ENCODE data around the gene R3HCC1L.

Gene R3HCC1L

DNA sequence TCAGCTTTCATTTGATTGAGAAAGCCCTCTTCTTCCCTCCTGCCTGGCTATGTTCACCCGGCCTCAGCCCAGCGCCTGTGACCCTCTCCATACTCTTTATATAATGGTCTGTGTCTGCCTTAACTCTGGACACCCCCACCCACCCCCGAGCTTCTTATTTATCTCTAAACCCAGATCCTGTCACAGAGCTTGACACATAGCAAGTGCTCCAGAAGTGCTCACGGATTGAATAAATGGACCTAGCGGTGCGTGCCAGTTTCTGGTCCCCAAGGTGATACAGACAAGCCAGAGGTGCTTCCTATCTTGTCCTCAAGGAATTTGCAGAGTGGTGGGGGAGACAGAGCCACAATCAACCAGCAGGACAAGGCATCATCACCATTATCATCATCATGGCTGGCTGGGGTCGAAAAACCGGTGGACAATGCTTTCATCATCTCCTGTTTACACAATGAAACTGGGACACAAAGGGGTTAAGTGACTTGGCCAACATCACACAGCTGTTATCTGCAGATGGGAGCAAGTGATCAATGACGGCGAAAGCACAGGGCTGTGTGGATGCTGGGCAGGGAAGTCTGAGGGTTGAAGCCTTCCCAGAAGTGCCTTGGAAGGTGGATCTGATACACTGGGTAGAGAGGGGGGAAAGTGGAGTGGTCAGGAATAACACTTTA lies 135.8 kb downstream of the R3HCC1L start:
- no peak for DNase-seq (ENCODE audit: low read depth, low spot score)
- no peak overlapping the region for H3K27ac ChIP-seq

DNA sequence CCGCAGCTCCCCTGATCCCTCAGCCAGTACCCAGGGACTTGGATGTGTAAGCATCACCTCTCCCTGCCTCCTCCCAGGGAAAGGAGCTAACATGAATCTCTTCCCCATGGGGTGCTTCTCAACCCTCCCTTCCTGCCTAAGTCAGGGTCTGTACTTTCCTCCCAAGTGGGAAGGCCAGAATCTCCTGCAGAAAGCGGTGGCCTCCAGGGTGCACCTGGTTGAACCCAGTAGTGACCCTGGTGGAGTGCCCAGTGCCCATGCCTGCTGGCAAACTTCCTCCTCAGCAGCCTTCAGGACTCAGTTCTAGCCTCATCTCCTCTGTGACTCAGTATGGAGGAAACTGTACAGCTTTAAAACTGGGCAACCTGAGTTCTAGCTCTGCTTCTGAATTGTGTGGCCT lies 136.3 kb downstream of the R3HCC1L start:
- DNase-seq (ENCODE audit: low read depth, low spot score) = no peak

DNA sequence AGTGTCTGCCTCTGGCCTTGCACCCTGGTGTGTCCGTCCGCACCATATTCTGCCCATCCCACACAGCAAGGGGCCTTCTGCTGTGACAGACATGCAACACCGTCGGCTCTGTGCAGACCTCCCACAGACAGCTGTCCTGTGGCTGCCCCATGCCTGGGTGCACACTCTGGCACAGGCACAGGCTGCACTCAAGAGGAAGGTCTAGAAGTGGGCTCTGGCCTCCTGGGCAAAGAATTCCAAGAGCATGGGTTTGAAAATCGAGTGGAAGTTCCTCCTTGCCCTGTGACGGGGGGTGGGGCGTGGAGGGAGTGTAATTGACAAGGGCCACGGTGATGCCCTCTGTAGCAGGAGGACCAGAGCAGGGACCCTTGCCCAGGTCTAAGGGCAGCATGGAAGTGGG lies 137.8 kb downstream of the R3HCC1L start:
- H3K27ac ChIP-seq = no peak overlapping the region
- no peak for DNase-seq (ENCODE audit: low read depth, low spot score)

More for the DNA sequence above, 136.3 kb downstream of the R3HCC1L start:
- no peak overlapping the region for H3K27ac ChIP-seq

DNA sequence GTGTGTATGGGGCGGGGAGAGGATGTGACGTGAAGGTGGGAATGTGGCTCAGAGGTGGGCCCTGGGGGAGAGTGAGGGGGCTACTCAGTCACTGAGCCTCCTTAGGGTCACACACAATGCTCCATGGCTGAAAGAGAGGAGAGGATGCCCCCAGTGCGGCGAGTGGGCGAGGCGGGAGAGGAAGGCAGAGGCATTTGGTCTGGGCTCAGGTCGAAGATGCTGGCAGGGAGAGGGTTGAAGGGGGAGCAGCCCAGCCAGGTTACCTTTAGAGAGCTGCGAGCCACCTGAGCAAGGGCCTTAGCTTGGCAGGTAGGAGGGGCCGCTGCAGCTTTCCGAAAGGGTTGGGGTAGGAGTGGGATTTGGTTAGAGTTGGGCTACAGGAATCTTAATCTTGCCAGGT lies 138.2 kb downstream of the R3HCC1L start:
- DNase-seq (ENCODE audit: low read depth, low spot score) = no peak
- no peak overlapping the region for H3K27ac ChIP-seq

DNA sequence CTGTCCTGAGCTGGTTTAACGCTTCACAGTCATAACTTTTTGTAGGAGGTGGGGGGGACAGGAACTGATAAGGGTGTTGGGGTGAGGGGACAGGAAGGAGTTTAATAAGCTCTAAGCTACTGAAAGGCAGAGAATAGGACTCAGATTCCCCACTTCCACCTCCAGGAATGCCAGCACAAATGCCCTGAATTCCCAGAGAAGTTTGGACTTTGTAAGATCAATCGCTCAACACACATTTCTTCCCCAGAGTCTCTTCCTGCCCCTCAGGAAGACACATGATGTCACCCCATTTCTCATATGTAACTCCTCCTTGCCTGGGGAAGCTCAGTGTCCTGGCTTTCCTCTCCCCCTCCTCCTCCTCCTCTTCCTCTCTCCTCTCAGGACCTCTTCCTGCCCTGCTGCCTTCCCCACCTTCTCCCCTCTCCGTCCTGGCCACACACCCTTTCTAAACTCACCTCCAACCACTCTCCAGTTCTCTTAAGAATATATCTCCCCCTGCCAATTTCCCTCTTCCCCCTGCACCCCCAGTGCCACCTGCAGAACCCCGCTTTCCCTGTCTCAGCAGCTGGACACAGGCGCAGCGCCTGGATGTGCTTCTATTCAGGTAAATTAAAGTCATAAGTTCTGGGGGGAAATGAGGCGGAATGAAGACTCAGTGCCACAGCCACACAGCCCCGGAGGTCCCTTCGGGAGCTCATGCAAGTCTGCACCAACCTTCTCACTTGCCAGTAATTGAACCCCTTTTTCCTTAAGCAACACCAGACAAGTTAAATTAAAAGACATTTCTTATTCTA lies 138.8 kb downstream of the R3HCC1L start:
- no peak for DNase-seq (ENCODE audit: low read depth, low spot score)
- no peak overlapping the region for H3K27ac ChIP-seq

DNA sequence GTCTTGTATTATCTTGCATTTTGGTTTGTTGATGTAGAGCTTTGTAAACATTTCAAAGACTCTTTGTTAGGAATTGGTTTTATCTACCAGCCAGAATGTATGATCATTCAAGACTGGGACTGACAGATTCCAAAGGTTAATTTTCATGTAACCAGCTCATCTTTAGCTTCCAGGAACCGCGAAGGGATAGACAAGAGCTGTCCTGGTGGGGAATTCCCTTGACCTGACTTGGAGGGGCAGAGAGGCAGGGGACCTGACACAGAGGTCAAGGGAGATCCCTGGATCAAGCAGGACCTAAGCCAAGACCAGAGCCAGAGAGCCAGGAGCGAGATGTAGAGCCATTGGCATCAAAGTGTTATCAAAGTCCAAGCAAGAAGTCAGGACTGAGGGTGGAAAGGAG lies 140.1 kb downstream of the R3HCC1L start:
- DNase-seq (ENCODE audit: low read depth, low spot score) = no peak
- no peak overlapping the region for H3K27ac ChIP-seq

DNA sequence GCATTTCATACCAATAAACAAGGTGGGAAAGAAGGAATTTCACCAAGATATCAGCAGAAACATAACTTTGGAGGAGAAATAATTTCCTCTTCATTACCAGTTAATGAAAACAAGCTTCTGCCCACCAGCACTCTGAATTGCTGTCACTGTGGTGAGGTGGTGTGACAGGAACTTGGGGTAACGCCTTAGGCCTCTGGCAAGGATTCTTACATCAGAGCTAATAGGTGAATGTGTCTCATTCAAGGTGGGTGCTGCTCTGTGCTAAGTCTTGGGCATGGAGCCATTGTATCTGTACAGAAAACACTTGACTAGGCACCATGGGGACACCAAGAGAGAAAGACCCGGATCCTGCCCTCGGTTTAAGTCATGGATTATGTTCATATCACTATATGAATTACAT lies 141.9 kb downstream of the R3HCC1L start:
- no peak overlapping the region for H3K27ac ChIP-seq
- DNase-seq (ENCODE audit: low read depth, low spot score) = no peak

DNA sequence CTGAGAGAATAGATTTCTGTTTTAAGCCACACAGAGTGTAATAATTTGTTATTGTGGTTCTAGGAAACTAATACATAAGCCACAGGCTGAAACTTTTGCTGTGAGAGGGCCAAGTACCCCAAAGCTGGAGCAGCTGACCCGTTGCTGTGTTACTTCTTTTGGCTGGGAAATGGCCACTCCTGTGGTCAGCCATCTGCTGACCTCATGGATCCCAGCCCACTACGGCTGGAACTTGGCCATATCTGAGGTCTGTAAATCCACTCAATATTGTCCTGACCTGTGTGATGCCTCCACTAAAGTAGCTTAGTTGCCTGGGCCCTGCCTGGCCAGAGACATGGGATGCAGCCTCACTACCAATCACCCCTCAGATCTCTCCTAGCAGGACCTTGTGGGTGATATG lies 151.0 kb downstream of the R3HCC1L start:
- H3K27ac ChIP-seq = no peak overlapping the region
- DNase-seq (ENCODE audit: low read depth, low spot score) = no peak

DNA sequence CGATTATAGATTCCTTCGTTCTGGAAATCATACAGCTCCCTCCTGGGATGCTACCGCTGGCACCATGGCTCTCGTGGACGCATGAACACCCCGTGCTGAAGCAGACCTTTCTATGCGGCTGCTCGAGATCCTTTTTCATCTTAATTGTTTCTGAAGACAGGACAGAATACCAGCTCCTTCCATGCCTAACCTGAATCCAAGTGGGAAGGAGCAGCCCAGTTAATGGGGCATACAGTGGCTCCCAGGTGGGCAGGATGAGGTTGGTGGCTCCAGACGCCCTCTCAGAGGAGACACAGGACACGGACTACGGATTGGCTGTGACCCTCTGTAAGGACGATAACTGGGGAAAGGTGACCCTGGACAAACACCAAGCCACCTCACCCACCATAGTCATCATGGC lies 152.0 kb downstream of the R3HCC1L start:
- DNase-seq (ENCODE audit: low read depth, low spot score) = no peak
- no peak overlapping the region for H3K27ac ChIP-seq

DNA sequence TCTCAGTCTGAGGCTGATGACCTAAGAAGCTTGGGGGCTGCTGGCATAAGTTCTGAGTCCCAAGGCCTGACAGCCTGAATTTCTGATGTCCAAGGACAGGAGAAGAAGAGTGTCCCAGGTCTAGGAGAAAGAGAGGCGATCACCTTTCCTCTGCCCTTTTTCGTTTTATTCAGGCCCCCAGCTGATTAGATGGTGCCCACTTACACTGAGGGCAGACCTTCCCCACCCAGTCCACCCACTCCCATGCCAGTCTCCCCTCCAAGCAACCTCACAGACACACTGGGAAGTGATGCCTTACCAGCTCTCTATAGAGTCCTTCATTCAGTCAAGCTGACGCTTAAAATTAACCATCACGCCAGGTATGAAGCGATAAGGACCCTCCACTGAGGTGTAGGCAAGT lies 152.9 kb downstream of the R3HCC1L start:
- no peak overlapping the region for H3K27ac ChIP-seq
- DNase-seq (ENCODE audit: low read depth, low spot score) = no peak

DNA sequence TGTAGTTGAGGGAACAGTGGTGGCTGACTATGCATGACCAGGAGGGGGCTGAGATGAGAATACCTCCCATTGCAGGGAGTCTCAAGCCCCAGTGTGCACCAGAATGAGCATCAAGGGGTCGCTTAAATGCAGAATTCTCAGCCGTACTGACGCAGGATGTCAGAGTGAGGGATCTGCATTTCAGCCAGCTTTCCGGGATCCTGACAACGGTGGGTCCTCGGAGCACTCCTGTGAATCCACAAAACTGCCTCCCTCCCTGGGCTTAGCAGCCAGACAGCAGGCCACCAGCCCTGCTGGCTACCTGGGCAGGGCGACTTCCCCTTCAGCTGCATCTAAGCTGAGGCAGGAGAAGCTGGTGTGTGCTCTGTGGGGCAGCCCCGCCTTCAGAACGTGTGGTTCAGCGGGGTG lies 155.3 kb downstream of the R3HCC1L start:
- no peak overlapping the region for H3K27ac ChIP-seq
- no peak for DNase-seq (ENCODE audit: low read depth, low spot score)

DNA sequence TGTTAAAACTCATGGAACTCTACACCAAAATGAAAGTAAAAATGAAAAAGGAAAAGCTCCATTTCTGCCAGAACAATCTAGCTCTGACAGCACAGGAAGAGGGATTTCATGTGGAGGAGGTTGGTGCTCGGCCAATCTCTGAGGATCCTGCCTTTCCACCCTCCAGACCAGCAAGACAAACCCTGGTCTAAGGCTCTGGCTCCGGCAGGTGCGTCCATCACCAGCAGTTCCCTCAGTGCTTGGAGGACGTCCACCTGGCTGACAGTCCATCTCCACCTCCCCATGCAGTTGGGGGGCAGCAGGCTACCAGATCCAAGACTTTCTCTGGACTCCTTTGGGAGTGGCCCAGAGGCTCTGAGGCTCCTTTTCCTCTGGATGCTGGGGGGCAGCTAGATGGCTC lies 158.5 kb downstream of the R3HCC1L start:
- no peak overlapping the region for H3K27ac ChIP-seq
- DNase-seq (ENCODE audit: low read depth, low spot score) = no peak

DNA sequence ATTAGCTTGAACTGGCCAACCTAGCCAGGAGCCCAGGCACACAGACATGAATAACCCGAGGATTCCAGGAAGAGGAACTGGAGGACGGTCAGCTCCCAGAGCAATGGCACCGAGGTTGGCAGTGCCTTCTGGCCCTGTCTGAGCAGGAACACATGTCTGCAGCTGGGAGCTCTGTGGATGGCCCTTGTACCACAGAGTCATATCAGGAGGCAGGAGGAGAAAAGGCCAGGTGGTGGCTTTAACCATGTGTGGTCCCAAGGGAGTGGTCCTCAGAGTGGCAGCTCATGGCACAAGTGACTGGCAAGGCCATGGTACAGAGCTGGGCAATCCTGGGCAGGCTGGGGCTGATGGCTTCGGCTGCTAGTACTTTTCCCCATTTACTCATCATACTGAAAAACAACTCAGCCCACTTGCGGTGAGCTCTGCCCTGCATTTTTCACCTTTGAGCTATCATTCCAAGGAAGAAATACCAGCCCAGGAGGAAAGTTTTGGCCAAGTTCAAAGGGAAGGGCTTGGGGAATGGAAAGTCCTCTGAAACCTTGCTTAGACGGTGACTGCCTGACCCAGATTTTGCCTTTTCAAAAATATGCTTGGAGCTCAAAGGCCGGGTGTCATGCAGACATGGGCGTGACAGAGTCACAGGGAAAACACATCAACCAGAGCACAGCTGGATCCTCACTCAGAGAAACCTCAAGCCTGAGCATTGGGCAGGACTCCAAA lies 159.3 kb downstream of the R3HCC1L start:
- no peak for DNase-seq (ENCODE audit: low read depth, low spot score)
- no peak overlapping the region for H3K27ac ChIP-seq

DNA sequence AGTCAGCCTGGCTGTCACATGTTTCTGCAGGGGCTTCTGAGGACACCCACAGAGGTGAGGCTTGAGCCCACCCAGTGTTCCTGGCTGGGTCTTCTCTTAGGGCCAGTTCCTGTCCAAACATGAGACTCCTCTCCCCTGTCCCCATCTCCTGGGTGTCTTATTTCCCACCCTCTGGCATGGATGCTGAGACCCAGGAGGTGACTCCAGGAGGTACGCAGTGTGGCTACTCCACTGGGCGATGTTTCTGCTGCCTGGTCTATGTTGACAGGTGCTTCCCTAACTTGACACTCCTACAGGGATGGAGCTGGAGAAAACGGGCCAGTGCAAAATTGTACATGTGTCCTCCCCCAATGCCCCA lies 159.8 kb downstream of the R3HCC1L start:
- H3K27ac ChIP-seq = no peak overlapping the region
- DNase-seq (ENCODE audit: low read depth, low spot score) = no peak
